ENCODE results near the gene ZG16.
"Not testable (repeated sequence)": the region's sequence is repeated elsewhere in the genome, so short reads cannot be mapped to it uniquely, and the experiment has no call there.

The ZG16 gene

GRCh38 chr16:29747947-29748759, 29.9 kb upstream of the ZG16 start:
- in situ Hi-C loops (cut with HindIII; ENCODE audit: low sequenced_read_pairs): no loop called here

GRCh38 chr16:29748760-29749149, 29.3 kb upstream of the ZG16 start:
- in situ Hi-C loops (cut with HindIII; ENCODE audit: low sequenced_read_pairs): not testable (repeated sequence)

GRCh38 chr16:29753516-29753915, 24.5 kb upstream of the ZG16 start:
- in situ Hi-C loops (cut with HindIII; ENCODE audit: low sequenced_read_pairs): no loop called here

GRCh38 chr16:29756654-29757053, 21.4 kb upstream of the ZG16 start:
- in situ Hi-C loops (cut with HindIII; ENCODE audit: low sequenced_read_pairs): no loop called here

DNA sequence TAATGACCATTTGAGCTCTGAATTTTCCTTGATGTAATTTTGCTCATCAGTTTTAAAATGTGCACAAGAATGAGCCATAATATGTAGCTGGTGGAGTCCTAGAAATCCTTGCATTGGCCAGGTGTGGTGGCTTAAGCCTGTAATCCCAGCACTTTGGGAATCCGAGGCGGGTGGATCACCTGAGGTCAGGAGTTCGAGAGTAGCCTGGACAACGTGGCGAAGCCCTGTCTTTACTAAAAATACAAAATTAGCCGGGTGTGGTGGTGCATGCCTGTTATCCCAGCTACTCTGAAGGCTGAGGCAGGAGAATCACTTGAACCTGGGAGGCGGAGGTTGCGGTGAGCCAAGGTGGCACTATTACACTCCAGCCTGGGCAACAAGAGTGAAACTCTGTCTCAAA, 21.0 kb upstream of the ZG16 start:
- in situ Hi-C loops (cut with HindIII; ENCODE audit: low sequenced_read_pairs): not testable (repeated sequence)

DNA sequence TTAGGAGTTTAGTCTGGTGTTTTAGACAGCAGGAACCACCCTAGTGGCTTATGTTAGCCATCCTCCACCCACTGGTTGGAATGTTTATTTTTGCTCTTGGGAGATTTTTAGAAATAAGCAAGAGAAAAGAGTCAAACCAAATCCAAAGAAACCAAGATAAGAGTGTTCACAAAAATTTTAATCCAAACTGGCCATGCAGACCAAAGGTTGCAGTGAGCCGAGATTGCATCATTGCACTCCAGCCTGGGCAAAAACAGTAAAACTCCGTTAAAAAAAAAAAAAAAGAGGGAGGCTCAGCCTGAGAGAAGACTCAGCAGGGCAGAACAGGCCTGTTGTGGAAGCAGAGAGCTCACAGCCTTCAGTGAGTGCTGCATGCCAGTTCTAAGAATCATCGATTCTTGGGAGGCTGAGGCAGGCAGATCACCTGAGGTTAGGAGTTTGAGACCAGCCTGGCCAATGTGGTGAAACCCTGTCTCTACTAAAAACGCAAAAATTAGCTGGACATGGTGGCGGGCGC, 20.0 kb upstream of the ZG16 start:
- in situ Hi-C loops (cut with HindIII; ENCODE audit: low sequenced_read_pairs): no loop called here

DNA sequence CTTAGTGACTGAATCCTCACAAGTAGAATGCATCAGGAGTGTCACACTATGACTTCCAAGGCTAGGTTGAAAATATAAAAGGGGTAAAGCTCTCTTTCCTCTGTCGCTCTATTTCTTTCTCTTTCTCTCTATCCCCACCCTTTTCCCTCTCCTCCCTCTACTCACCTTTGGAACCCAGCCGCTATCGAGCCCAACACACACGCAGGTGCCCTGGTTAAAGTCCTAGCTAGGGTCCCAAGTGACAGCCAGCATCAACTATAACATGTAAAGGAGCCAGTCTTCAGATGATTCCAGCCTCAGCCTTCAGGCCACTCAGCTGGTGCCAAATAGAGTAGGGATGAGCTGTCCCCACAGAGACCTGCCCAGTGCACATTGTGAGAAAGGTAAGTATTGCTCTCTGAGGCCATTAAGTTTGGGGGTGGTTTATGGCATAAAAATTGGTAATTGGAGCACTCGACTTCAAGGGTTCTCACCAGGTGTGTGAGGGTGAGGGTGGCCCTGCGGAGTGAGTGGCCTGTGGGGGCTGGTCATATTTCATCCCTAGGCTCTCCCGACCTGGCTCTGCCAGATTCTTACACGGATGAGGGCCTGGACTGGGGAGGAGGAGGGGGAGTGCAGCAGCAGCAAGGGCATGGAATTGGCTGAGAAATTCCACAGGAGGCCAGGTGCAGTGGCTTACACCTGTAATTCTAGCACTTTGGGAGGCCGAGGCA, 17.3 kb upstream of the ZG16 start:
- in situ Hi-C loops (cut with HindIII; ENCODE audit: low sequenced_read_pairs): no loop called here

- in situ Hi-C loops (cut with HindIII; ENCODE audit: low sequenced_read_pairs): not testable (repeated sequence)
Observed at GRCh38 chr16:29761280-29761651, 16.8 kb upstream of the ZG16 start.

DNA sequence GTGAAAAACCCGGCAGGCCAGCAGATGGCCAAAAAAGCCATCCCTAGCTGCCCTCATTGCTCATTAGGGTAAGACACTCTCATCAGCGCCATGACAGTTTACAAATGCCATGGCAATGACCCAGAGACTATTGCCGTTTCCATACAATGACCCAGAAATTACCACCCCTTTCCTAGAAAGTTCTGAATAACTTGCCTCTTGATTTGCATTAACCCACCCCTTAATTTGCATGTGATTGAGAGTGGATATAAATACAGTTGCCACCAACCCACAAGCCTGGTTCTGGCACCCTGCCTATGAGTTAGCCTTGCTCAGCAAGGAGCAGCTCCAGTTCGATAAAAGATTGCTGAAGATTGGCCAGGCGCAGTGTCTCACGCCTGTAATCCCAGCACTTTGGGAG, 16.2 kb upstream of the ZG16 start:
- in situ Hi-C loops (cut with HindIII; ENCODE audit: low sequenced_read_pairs): no loop called here

- in situ Hi-C loops (cut with HindIII; ENCODE audit: low sequenced_read_pairs): no loop called here
Observed at GRCh38 chr16:29763326-29763725, 14.7 kb upstream of the ZG16 start.

GRCh38 chr16:29765167-29766032, 12.7 kb upstream of the ZG16 start:
- in situ Hi-C loops (cut with HindIII; ENCODE audit: low sequenced_read_pairs): no loop called here

DNA sequence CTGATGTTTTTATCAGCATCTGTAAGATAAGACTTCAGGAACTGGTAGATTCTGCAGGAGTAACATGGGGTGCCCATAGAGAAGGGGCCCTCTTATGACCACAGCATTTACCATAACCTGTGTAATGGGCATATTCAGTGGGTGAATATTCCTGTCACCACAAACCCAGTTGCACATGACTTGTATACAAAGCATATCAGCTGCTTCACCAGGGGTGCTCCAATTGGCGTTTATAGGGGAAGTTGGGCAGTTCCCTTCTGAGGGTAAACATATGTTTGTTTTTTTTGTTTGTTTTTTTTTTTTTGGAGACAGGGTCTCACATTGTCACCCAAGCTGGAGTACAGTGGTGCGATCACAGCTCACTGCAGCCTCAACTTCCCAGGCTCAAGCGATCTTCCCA, 11.5 kb upstream of the ZG16 start:
- in situ Hi-C loops (cut with HindIII; ENCODE audit: low sequenced_read_pairs): no loop called here

DNA sequence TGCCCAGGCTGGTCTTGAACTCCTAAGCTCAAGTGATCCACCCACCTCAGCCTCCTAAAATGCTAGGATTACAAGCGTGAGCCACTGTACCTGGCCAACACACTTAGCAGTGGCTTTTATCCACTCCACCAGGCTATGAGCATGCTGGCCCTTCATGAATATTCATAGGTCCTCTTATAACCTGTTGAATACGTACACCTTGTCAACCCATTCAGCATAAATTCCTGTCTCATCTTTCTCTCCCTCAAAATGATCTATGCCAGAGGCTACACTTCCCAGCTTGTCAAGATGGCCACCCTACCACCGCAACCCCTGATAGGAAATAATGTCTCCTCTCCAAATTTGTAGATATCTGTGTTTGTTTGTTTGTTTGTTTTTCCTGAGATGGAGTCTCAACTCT, 11.0 kb upstream of the ZG16 start:
- in situ Hi-C loops (cut with HindIII; ENCODE audit: low sequenced_read_pairs): no loop called here

DNA sequence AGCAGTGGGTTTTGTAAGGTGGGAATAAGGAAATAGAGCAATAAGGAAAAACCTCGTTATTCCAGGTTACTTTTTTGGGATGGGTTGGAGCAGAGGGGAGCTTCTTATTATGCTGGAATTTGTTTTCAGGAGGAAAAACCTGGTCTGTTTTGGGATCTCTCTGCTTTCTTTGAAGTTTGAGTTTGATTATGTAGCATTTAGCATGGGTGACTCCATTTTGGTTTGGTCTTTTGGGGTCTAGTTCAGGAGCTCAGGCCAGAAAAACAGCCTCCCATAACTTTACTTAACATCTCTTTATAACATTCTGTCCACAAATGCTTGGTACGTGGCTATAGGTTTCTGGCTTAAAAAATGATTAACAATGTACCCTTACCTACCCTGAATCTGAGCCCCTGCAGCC, 8.5 kb upstream of the ZG16 start:
- in situ Hi-C loops (cut with HindIII; ENCODE audit: low sequenced_read_pairs): no loop called here

- in situ Hi-C loops (cut with HindIII; ENCODE audit: low sequenced_read_pairs): no loop called here
Observed at GRCh38 chr16:29770250-29770929, 7.7 kb upstream of the ZG16 start.

GRCh38 chr16:29772330-29772729, 5.7 kb upstream of the ZG16 start:
- in situ Hi-C loops (cut with HindIII; ENCODE audit: low sequenced_read_pairs): not testable (repeated sequence)

DNA sequence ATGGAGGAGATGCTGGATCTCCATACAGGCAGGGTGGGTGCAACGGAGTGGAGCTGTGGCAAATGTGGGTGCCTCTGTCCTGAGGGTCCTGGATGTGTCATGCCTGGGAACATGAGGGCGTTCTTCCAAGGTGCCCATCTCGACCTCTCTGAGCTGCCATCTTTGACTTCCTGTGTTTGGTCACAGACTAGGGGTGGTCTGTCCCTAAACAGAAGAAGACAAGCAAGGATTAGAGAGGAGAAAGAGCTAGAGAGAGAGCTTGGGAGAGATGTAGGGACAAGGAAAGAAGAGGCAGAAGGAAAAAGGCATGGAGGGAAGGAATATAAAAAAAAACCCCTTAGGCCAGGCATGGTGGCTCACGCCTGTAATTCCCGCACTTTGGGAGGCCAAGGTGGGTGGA, 3.3 kb upstream of the ZG16 start:
- in situ Hi-C loops (cut with HindIII; ENCODE audit: low sequenced_read_pairs): no loop called here

GRCh38 chr16:29775742-29776408, 2.2 kb upstream of the ZG16 start:
- in situ Hi-C loops (cut with HindIII; ENCODE audit: low sequenced_read_pairs): no loop called here

DNA sequence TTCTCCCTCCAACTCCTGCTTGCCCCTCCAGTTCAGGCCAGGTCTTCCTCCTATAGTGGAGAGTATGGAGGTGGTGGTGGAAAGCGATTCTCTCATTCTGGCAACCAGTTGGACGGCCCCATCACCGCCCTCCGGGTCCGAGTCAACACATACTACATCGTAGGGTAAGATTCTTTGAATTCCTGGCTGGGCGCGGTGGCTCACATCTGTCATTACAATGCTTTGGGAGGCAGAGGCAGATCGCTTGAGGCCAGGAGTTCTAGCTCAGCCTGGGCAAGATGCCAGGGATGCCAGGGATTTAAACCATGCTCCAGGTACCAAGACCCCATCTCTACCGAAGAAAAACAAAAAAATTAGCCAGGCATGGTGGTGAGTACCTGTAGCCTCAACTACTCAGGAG, 1.4 kb downstream of the ZG16 start:
- in situ Hi-C loops (cut with HindIII; ENCODE audit: low sequenced_read_pairs): no loop called here
